HUES6 (cell line): ENCODE measurements around the gene LHX5.
"Not testable (repeated sequence)": the region's sequence is repeated elsewhere in the genome, so short reads cannot be mapped to it uniquely, and the experiment has no call there.

Experiments used
- H3K27ac ChIP-seq: 2 replicates; pipeline ENCODE4 v1.7.0; 2013; ENCODE audit warnings: low read depth, mild to moderate bottlenecking, low read length, inconsistent platforms
- H3K27me3 ChIP-seq: 2 replicates; pipeline ENCODE4 v1.6.1; 2013; ENCODE audit warnings: low read length; ENCODE audit not compliant: control insufficient read depth, insufficient read depth
- H3K36me3 ChIP-seq: 2 replicates; pipeline ENCODE4 v1.6.1; 2013; ENCODE audit warnings: low read length; ENCODE audit not compliant: control insufficient read depth, insufficient read depth
- H3K4me1 ChIP-seq: 2 replicates; pipeline ENCODE4 v1.6.1; 2013; ENCODE audit warnings: low read length; ENCODE audit not compliant: control insufficient read depth, insufficient read depth
- H3K4me3 ChIP-seq: 2 replicates; pipeline ENCODE4 v1.5.1; 2013; ENCODE audit warnings: low read depth, low read length
- H3K9ac ChIP-seq: one replicate; pipeline ENCODE4 v1.6.1; 2013; ENCODE audit warnings: mild to moderate bottlenecking, low read length
- H3K9me3 ChIP-seq: 2 replicates; pipeline ENCODE4 v1.6.1; 2013; ENCODE audit warnings: low read depth, low read length; ENCODE audit not compliant: control insufficient read depth, insufficient read depth

Gene LHX5

DNA sequence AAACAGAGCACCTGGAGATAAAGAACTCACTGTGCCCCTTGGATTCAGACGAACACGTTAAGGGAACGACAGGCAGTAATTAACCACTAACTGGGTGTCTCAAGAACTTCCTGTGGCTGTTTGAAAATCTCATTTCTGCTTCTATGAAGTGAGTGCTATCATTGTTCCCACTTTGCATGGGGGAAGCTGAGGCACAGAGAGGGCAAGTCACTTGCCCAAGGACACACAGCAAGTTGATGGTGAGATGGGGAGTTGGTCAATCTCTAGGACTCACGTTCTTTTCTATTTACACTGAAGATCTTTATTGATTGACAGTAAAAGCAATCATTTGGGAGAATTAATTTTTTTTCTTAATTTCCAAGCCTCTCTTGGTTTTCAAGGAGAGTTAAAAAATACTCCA lies 26.8 kb upstream of the LHX5 start:
- H3K36me3 ChIP-seq, result no peaks in the 10 kb centered on the region
- no peaks in the 10 kb centered on the region for H3K9me3 ChIP-seq
- H3K27me3 ChIP-seq, result peaks cover 18% of the 10 kb centered on the region; the same call in 1 of the 2 replicates
- no peak overlapping the region for H3K9ac ChIP-seq
- H3K27ac ChIP-seq, result no peak overlapping the region
- peaks cover 18% of the 10 kb centered on the region for H3K4me1 ChIP-seq
- H3K4me3 ChIP-seq, result no peak overlapping the region

- Histone ChIP-seq H3K9ac (no peak overlapping the region), H3K4me3 (no peak overlapping the region), H3K9me3 (no peaks in the 10 kb centered on the region), H3K36me3 (no peaks in the 10 kb centered on the region), H3K27ac (no peak overlapping the region), H3K4me1 (peaks cover 18% of the 10 kb centered on the region), H3K27me3 (peaks cover 18% of the 10 kb centered on the region; the same call in 1 of the 2 replicates)
Observed at GRCh38 chr12:113497693-113498092, 26.0 kb upstream of the LHX5 start.

GRCh38 chr12:113495941-113496340 lies 24.3 kb upstream of the LHX5 start:
- H3K9me3 ChIP-seq, H3K9ac ChIP-seq, H3K4me3 ChIP-seq, H3K27ac ChIP-seq, H3K36me3 ChIP-seq: not testable (repeated sequence)
- peaks cover 13% of the 10 kb centered on the region; the same call in 1 of the 2 replicates for H3K27me3 ChIP-seq
- peaks cover 10% of the 10 kb centered on the region for H3K4me1 ChIP-seq

DNA sequence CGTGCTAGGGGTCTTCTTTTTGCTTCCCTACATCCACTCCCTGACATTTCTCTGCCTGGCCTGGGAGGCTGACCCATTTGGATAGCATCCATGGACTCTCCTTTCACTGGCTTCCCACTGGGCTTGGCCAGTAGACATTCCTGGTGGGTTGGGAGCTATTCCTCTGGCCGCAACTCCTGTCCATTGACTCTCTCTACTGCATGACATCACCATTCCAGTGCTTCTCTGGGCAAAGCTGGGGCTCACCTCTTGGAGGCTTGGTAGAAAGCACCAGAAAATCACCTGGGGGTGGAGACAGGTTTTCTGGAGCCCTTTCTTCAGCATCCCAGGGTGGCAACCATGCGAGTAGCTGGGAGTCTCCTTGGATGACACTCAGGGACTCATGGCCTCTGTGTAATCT lies 16.7 kb upstream of the LHX5 start:
- Histone ChIP-seq H3K4me1 (peaks cover 12% of the 10 kb centered on the region), H3K9ac (no peak overlapping the region), H3K36me3 (no peaks in the 10 kb centered on the region), H3K27ac (no peak overlapping the region), H3K4me3 (no peak overlapping the region), H3K27me3 (peaks cover 64% of the 10 kb centered on the region), H3K9me3 (peaks cover 5% of the 10 kb centered on the region; the same call in 1 of the 2 replicates)

- no peak overlapping the region for H3K4me3 ChIP-seq
Observed at GRCh38 chr12:113486722-113487121, 15.1 kb upstream of the LHX5 start.

DNA sequence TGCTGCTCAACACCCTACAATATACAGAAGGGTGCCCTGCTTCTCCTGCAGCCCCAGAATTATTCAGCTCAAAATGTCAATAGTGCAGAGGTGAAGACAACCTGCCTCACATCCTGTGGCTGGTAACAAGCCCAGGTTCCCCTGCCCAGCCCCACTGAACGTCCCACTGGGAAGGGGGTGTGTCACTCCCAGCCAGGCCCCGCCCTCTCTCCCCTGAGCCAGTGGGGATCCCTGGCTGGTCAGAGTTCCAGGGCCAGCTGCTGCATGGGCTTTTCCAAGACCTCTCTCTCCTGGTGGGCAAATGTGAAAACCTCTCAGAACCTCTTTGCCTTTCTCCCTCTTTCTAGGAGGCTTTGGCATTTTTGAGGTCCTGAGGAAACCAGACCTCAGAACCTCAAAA lies 13.7 kb upstream of the LHX5 start:
- Histone ChIP-seq H3K27ac (no peak overlapping the region), H3K9me3 (no peaks in the 10 kb centered on the region), H3K4me3 (no peak overlapping the region), H3K9ac (no peak overlapping the region), H3K27me3 (peaks cover 90% of the 10 kb centered on the region), H3K4me1 (peaks cover 23% of the 10 kb centered on the region), H3K36me3 (no peaks in the 10 kb centered on the region)

More at GRCh38 chr12:113486722-113487121, 15.1 kb upstream of the LHX5 start:
- H3K36me3 ChIP-seq, result no peaks in the 10 kb centered on the region
- peaks cover 79% of the 10 kb centered on the region for H3K27me3 ChIP-seq
- H3K9ac ChIP-seq, result no peak overlapping the region
- peaks cover 23% of the 10 kb centered on the region for H3K4me1 ChIP-seq
- H3K27ac ChIP-seq, result no peak overlapping the region
- H3K9me3 ChIP-seq, result peaks cover under 1% of the 10 kb centered on the region; the same call in 1 of the 2 replicates

GRCh38 chr12:113482334-113482733 lies 10.7 kb upstream of the LHX5 start:
- H3K4me3 ChIP-seq, result no peak overlapping the region
- no peak overlapping the region for H3K27ac ChIP-seq
- no peaks in the 10 kb centered on the region for H3K9me3 ChIP-seq
- H3K36me3 ChIP-seq, result no peaks in the 10 kb centered on the region
- H3K27me3 ChIP-seq, result peaks cover 98% of the 10 kb centered on the region
- H3K9ac ChIP-seq, result no peak overlapping the region
- H3K4me1 ChIP-seq, result peaks cover 40% of the 10 kb centered on the region

DNA sequence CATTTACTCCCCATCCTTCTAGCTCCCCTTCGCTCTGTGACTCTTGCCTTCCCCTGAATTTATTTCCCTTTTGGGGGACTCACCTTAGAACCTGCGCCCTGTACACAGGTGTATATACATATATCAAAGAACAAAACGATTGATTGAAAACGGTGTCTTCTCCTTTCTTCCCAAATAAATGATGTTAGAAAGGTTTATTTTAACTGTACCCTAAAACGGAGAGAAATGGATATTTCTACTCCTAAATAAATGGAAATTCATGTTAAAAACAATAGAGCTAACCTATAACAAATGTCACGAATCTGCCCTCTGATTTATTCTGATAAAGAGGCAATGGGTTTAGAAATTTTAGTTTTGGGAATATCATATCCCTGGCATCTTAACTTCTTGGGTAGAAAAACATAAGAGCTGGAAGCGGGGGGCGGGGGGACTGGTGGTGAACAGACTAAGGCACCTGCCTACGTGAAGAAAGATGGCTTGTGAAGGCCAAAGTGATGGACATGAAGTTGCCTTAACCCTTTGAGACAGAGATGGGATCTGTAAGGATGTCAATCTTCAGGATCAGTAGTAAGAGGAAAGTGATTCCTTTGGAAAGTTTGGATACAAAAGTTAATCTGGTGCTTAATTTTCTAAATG lies 8.8 kb upstream of the LHX5 start:
- no peaks in the 10 kb centered on the region for H3K9me3 ChIP-seq
- no peaks in the 10 kb centered on the region for H3K36me3 ChIP-seq
- peaks cover 40% of the 10 kb centered on the region for H3K4me1 ChIP-seq
- H3K9ac ChIP-seq, result no peak overlapping the region
- peaks cover 96% of the 10 kb centered on the region for H3K27me3 ChIP-seq
- no peak overlapping the region for H3K27ac ChIP-seq
- H3K4me3 ChIP-seq, result no peak overlapping the region

DNA sequence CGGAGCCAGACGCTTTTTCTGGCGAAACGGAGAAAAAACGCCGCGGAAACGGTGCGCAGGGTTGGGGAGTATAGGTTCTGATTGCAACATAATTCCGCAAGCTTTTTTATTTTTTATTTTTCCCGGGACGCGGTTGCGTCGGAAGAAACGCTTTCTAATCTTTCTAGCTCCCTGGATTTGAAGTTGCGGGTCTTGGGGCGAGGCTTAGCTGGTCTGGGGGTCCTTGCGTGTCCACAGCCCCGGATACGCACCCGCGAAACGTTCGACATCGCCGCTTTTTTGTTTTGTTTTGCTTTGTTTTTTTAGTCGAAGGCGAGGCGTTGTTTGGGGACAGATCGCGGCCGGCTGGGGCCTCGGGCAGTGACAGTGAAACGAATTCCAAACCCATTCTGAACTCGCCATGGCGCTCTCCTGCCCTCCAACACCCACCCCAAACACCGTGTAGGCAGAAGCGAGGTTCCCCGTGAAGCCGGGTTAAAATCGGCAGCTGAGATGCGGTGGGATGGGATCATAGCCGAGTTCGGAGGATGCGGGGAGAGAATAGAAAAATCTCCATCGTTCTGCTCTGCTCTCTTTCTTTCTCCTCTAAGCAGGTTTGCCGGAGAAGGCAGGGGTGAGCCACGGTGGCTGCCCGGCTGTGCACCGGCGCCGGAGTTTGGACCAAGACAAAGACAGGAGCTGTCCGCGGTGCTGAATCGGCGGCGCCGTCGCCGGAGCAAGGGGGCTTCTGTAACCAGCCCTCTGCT lies 8.1 kb upstream of the LHX5 start:
- H3K4me1 ChIP-seq, result peaks cover 36% of the 10 kb centered on the region
- H3K27me3 ChIP-seq, result peaks cover 96% of the 10 kb centered on the region
- no peaks in the 10 kb centered on the region for H3K36me3 ChIP-seq
- H3K9ac ChIP-seq, result no peak overlapping the region
- no peak overlapping the region for H3K27ac ChIP-seq
- H3K9me3 ChIP-seq, result no peaks in the 10 kb centered on the region
- peak overlapping the region; percentile 52 for H3K4me3 ChIP-seq

GRCh38 chr12:113479216-113479589 lies 7.5 kb upstream of the LHX5 start:
- H3K27ac ChIP-seq, result no peak overlapping the region
- H3K27me3 ChIP-seq, result peaks cover 96% of the 10 kb centered on the region
- peak overlapping the region; percentile 52 for H3K4me3 ChIP-seq
- H3K9ac ChIP-seq, result no peak overlapping the region
- no peaks in the 10 kb centered on the region for H3K9me3 ChIP-seq
- H3K4me1 ChIP-seq, result peaks cover 36% of the 10 kb centered on the region
- H3K36me3 ChIP-seq, result no peaks in the 10 kb centered on the region

DNA sequence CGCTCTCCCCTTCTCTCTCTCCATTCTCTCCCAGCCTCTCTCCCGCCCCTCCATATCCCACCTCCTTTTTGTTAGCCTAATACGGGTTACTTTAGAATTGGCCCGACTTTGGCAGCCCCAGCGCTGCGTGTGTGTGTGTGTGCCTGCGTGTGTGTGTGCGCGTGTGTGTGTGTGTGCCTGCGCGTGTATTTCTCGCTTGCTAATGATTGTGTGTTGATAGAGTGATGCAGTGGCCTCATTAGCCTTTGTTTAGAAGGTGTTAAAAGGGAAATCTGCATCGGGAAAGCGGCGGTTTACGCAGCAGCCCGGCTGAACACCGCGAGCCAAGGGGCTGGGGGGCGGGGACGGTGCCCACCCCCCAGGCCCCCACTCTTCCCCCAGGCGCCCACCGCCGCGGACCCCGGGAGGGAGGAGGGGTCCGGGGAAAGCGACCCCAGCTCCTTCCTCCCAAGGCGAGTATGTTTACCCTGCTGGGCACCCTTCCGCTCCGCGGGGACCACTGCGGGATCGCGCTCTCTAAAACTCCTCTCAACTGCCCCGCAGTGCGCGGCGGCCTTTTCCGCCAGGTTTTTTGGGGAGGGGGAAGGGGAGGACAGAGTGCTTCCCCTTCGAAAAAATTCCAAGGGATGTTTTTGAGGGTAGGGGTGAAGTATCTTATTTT lies 6.8 kb upstream of the LHX5 start:
- Histone ChIP-seq H3K27me3 (peaks cover 96% of the 10 kb centered on the region), H3K4me3 (peak overlapping the region; percentile 52), H3K9ac (no peak overlapping the region), H3K4me1 (peaks cover 39% of the 10 kb centered on the region), H3K27ac (no peak overlapping the region), H3K9me3 (no peaks in the 10 kb centered on the region), H3K36me3 (no peaks in the 10 kb centered on the region)
